Calu3 (cell line): ENCODE data around the gene HAT1. TPM values are rescaled to one million over a fixed set of nuclear protein-coding genes. Genes with fewer than 3 reads are reported as not detected.

ENCODE experiments used
- BruUV-seq: library from RNA; stranded (reverse); fragments of 400-500 nt; replicated peaks from 2 replicates; lab custom pipeline; 2021; lab: Mats Ljungman, UMichigan
- CTCF ChIA-PET: fragments of 300-600 bp; sonication (Branson Sonifier 250); formaldehyde crosslinking; loops from one replicate; lab custom pipeline; 2022; ENCODE audit warnings: antibody characterized with exemption; lab: Charles Lee
- DNase-seq: peaks from one replicate; pipeline ENCODE4 v3.0.0; 2022
- H3K27ac Mint-ChIP-seq: one replicate; pipeline ENCODE4 v1.8.0; 2022; ENCODE audit warnings: mixed read lengths; ENCODE audit not compliant: unreplicated experiment
- H3K27me3 Mint-ChIP-seq: one replicate; pipeline ENCODE4 v1.8.0; 2022; ENCODE audit warnings: mixed read lengths; ENCODE audit not compliant: unreplicated experiment
- H3K36me3 Mint-ChIP-seq: one replicate; pipeline ENCODE4 v1.8.0; 2022; ENCODE audit warnings: mild to moderate bottlenecking, moderate library complexity, mixed read lengths; ENCODE audit not compliant: insufficient read depth, unreplicated experiment
- H3K4me1 Mint-ChIP-seq: one replicate; pipeline ENCODE4 v1.8.0; 2022; ENCODE audit warnings: mild to moderate bottlenecking, low read depth, mixed read lengths; ENCODE audit not compliant: unreplicated experiment
- H3K4me3 Mint-ChIP-seq: one replicate; pipeline ENCODE4 v1.8.0; 2022; ENCODE audit warnings: mild to moderate bottlenecking, low read depth, moderate library complexity, mixed read lengths; ENCODE audit not compliant: unreplicated experiment
- H3K9me3 Mint-ChIP-seq: one replicate; pipeline ENCODE4 v1.8.0; 2022; ENCODE audit warnings: low read depth, mixed read lengths; ENCODE audit not compliant: unreplicated experiment
- intact Hi-C: fragments of 100-400 bp; cut with micrococcal nuclease; formaldehyde crosslinking; loops from one replicate; pipeline ENCODE4 v1.10.0; 2022; ENCODE audit not compliant: unreplicated experiment
- total RNA-seq: library from RNA; stranded (reverse); gene quantifications from 2 replicates; pipeline ENCODE4 v1.2.3, GENCODE V29; 2022
- TF ChIP-seq, protein P1 (sequence below): fragments of 200-600 bp; IDR thresholded peaks from one replicate; pipeline ENCODE4 v1.8.0; 2022; ENCODE audit warnings: antibody characterized with exemption; ENCODE audit not compliant: unreplicated experiment

Gene HAT1
- total RNA-seq, 1 experiment from 2014 or later = 64.3 TPM

DNA sequence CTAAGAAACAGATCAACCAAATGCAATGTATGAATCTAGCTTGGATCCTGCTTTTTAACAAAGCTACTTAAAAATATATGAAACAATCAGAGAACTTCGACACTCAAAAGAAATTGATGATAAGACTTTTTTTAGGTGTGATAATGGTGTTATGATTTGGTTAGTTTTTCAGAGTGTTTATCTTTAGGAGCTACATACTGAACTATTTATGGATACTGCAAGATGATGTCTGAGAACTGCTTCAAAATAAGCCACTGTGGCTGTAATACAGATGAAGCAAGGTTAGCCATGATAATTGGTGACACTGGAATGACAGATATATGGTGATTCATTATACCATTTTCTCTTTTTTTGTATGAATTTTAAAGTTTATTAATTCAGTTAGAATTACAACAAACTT, 42.4 kb upstream of the HAT1 start:
- intact Hi-C loops = no loop called here
- H3K27me3 Mint-ChIP-seq = no peaks in the 10 kb centered on the region
- H3K36me3 Mint-ChIP-seq = peaks cover 4% of the 10 kb centered on the region
- H3K9me3 Mint-ChIP-seq = no peaks in the 10 kb centered on the region
- H3K4me1 Mint-ChIP-seq = no peaks in the 10 kb centered on the region
- CTCF ChIA-PET = interaction anchor here (0.9 kb wide), 1 partner anchor 43 kb away, joined by 4 read pairs; no protein-coding TSS in a partner anchor
- no peak overlapping the region for H3K27ac Mint-ChIP-seq
- TF ChIP-seq, protein P1, sequence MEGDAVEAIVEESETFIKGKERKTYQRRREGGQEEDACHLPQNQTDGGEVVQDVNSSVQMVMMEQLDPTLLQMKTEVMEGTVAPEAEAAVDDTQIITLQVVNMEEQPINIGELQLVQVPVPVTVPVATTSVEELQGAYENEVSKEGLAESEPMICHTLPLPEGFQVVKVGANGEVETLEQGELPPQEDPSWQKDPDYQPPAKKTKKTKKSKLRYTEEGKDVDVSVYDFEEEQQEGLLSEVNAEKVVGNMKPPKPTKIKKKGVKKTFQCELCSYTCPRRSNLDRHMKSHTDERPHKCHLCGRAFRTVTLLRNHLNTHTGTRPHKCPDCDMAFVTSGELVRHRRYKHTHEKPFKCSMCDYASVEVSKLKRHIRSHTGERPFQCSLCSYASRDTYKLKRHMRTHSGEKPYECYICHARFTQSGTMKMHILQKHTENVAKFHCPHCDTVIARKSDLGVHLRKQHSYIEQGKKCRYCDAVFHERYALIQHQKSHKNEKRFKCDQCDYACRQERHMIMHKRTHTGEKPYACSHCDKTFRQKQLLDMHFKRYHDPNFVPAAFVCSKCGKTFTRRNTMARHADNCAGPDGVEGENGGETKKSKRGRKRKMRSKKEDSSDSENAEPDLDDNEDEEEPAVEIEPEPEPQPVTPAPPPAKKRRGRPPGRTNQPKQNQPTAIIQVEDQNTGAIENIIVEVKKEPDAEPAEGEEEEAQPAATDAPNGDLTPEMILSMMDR = no peak
- no peak for DNase-seq
- BruUV-seq = no TSS peak
- no peak overlapping the region for H3K4me3 Mint-ChIP-seq

DNA sequence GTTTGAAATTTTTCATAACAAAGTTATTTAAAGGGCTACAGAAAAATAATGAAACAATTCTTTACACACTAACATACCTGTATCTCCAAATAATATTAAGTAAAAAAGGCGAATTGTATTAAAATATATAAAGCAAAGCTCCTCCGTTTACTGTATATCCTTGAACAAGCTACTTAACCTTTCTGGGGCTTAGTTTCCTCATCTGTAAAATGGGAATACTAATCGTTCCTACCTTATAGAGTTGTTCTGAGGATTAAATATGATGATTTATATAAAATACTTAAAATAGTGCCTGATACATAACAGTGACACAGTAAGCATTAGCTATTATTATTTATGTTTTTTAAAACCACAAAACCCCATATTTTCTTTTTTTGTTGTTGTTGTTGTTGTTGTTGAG, 41.5 kb upstream of the HAT1 start:
- Mint-ChIP-seq H3K36me3 (no peaks in the 10 kb centered on the region), H3K27me3 (no peaks in the 10 kb centered on the region), H3K4me3 (no peak overlapping the region), H3K9me3 (no peaks in the 10 kb centered on the region), H3K27ac (no peak overlapping the region), H3K4me1 (no peaks in the 10 kb centered on the region)
- CTCF ChIA-PET = no interaction called here
- BruUV-seq = no TSS peak
- TF ChIP-seq, protein P1 = no peak
- intact Hi-C loops = no loop called here
- no peak for DNase-seq

DNA sequence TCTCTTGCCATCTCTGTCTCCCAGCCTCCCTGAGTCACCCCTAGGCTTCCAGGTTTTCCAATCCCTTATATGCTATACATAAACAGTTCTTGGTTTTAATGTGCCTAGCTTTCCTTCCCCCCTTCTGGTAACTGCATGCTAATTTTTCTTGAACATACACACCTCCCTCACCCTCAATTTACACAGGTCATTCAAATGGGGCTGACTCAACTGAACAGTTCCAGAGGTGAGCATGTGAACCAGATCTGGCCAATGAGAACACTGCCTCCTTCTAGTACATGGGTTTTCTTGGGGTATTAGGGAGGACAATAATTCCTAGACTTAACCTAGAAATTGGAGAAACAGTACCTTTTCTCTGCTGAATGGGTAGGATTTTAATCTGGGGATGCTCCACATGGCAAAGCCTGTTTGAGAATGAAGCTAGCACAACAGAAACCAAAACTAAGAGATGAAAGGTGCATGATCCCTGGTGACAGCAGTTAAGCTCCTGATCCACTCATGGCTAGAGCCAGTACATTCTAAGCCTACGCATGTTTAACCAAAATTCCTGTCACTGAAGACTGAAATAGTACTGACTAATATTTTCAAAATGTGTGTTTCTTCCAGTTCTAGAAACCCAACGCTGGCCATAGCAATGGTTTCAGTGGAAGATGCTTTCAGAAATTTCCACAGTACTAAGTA, 40.0 kb upstream of the HAT1 start:
- no peaks in the 10 kb centered on the region for H3K27me3 Mint-ChIP-seq
- intact Hi-C loops = no loop called here

DNA sequence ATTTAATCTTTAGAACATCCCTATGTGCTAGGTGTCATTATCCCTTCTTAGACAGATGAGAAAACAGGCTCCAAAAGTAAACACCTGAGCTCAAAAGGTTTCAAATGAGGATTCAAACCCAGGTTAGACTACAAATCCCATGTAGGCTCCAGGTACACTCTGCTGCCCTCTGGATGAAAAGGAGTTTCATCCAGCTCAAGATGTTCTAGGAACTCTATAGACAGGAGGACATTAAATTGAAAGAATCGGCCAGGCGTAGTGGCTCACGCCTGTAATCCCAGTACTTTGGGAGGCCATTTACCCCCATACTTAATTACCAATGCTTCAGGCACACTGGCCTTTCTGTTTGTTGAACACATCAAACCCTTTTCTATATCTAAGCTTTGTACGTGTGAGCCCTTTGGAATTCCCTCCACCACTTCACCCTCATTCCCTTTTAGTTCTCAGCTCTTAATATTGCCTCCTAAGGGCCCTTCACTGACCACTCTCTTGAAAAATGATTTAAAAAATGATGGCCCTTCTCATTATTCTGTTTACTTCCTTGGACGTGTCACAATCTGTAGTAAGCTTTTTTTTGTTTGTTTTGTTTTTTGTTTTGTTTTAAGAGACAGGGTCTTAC, 38.9 kb upstream of the HAT1 start:
- no peaks in the 10 kb centered on the region for H3K9me3 Mint-ChIP-seq
- intact Hi-C loops = no loop called here
- no peaks in the 10 kb centered on the region for H3K27me3 Mint-ChIP-seq
- H3K4me1 Mint-ChIP-seq = no peaks in the 10 kb centered on the region
- H3K36me3 Mint-ChIP-seq = no peaks in the 10 kb centered on the region
- CTCF ChIA-PET = interaction anchor here (0.6 to 0.8 kb wide), 3 partner anchors 12 to 93 kb away, joined by 3 to 5 read pairs (median 4); no protein-coding TSS in a partner anchor
- no peak overlapping the region for H3K4me3 Mint-ChIP-seq
- no TSS peak for BruUV-seq
- no peak overlapping the region for H3K27ac Mint-ChIP-seq
- no peak for DNase-seq
- TF ChIP-seq, protein P1 = no peak

More for the DNA sequence above, 40.0 kb upstream of the HAT1 start:
- Mint-ChIP-seq H3K4me3 (no peak overlapping the region), H3K4me1 (no peaks in the 10 kb centered on the region), H3K9me3 (no peaks in the 10 kb centered on the region), H3K36me3 (no peaks in the 10 kb centered on the region), H3K27ac (no peak overlapping the region)
- TF ChIP-seq, protein P1 = no peak
- no TSS peak for BruUV-seq
- no peak for DNase-seq
- CTCF ChIA-PET = no interaction called here
